ENCODE data around the gene ATAT1. TPM values are rescaled to one million over a fixed set of nuclear protein-coding genes. Genes with fewer than 3 reads are reported as not detected.

The ATAT1 gene
- polyA plus RNA-seq, 1 of the 3 experiments (the other 2 are of a cell fraction): 36.2 TPM

DNA sequence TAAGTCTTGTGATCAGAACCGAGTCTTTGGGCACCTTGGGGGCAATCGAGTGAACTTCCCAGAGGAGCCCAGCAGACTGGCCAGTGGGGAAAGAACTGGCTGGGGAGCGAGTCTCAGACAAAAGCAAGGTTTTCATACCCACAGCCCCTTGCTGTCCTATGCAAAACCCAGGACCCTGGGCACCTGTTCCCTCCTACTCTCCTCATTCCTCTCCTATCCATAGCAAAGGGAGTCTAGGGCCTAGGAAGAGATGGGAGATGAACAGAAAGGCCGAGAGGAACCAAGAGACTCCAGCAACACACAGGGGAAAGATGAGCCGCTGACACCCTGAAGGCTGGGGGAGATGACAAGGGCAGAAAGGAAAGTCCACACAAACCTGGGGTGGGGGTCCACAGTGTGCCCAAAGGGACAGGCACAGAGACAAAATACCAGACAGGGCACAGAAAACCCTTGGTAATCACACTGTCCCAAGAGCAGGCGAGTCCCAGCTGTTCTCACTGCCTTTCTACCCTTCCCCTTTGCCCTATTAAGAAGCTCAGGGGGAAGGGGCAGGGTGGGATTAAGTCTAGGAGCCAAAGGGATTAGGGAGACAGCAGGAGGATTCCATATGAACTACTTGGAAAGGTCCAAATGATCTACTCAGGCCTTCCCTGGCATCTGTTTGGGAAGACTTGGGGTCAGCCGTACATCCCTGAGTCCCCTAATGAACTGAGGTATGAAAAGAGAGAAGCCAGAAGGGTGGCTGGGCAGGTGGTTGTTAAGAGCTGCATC is 53.3 kb downstream of the ATAT1 start (continued):
- TF ChIP-seq, protein P1, sequence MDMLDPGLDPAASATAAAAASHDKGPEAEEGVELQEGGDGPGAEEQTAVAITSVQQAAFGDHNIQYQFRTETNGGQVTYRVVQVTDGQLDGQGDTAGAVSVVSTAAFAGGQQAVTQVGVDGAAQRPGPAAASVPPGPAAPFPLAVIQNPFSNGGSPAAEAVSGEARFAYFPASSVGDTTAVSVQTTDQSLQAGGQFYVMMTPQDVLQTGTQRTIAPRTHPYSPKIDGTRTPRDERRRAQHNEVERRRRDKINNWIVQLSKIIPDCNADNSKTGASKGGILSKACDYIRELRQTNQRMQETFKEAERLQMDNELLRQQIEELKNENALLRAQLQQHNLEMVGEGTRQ (IDR thresholded peaks at IDR 0.05; ENCODE audit: borderline replicate concordance, low read depth, low read length): no peak
- TF ChIP-seq POLR2AphosphoS5 (IDR thresholded peaks at IDR 0.05; ENCODE audit: low read depth, low read length) (no peak), RFX5 (IDR thresholded peaks at IDR 0.05; ENCODE audit: low read length) (no peak)

DNA sequence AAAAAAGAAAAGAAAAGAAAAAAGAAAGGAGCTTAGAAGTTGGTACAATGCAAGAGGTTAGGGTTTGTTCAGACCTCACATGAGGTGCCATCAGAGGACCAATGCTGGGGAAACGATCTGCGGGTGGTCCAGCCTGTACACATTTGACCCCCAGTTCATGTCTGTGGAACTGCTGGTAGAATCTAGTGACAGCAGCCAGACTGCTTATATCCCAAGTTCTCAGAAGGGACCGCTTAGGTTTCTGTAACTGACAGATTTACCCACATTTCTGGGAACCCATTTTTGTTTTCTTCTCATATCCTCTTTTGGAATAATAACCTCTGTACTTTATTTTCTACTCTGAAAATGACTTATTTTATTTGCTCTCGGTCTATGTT is 55.1 kb downstream of the ATAT1 start:
- Histone ChIP-seq H3K9ac (peak overlapping the region; percentile 97), H3K9me3 (no peaks in the 10 kb centered on the region), H3K4me3 (ENCODE audit: low read depth in 2 of 2, low read length in 1 of 2) (peak overlapping the region; percentile 74 to 77; a peak in 3 of 4 replicates), H3K4me2 (peak overlapping the region; percentile 98), H3K36me3 (replicated peaks in 1 of 2; ENCODE audit: control insufficient read depth in 1 of 2, insufficient read depth in 2 of 2, low read length in 1 of 2) (peaks cover 15 to 40% of the 10 kb centered on the region in 2 experiments), H3F3A (replicated peaks; ENCODE audit: insufficient read depth) (peaks cover 42% of the 10 kb centered on the region), H3K79me2 (ENCODE audit: insufficient read depth) (peaks cover 94% of the 10 kb centered on the region), H3K9me2 (no peaks in the 10 kb centered on the region), H3K4me1 (ENCODE audit: control insufficient read depth in 1 of 2, insufficient read depth in 2 of 2, low read depth in 1 of 2, low read length in 1 of 2) (peaks cover 16 to 57% of the 10 kb centered on the region in 2 experiments; a peak in 3 of 4 replicates), H3K27me3 (ENCODE audit: insufficient read depth) (no peaks in the 10 kb centered on the region), H3K27ac (ENCODE audit: low read depth in 2 of 2, low read length in 1 of 2) (peak overlapping the region; percentile 93 to 97), H4K20me1 (ENCODE audit: insufficient read depth) (peaks cover 36% of the 10 kb centered on the region), H2AFZ (ENCODE audit: low read depth) (no peak overlapping the region)
- no peak for TF ChIP-seq GABPA (IDR thresholded peaks at IDR 0.05; ENCODE audit: low read depth)
- TF ChIP-seq GATA2 (CRISPR knock-in tag; IDR thresholded peaks at IDR 0.05): no peak
- no peak for TF ChIP-seq EZH2phosphoT487 (IDR thresholded peaks at IDR 0.05; ENCODE audit: borderline replicate concordance, low read depth)
- no peak for TF ChIP-seq JUND (IDR thresholded peaks at IDR 0.05)
- TF ChIP-seq FOXM1 (IDR thresholded peaks at IDR 0.05; ENCODE audit: low read depth): no peak
- no peak for TF ChIP-seq TCF12 (IDR thresholded peaks at IDR 0.05)
- no peak for TF ChIP-seq USF1 (IDR thresholded peaks at IDR 0.05; ENCODE audit: borderline replicate concordance, low read depth)
- no peak for TF ChIP-seq SMC3 (IDR thresholded peaks at IDR 0.05; ENCODE audit: low read depth, low read length)
- TF ChIP-seq, protein P2, sequence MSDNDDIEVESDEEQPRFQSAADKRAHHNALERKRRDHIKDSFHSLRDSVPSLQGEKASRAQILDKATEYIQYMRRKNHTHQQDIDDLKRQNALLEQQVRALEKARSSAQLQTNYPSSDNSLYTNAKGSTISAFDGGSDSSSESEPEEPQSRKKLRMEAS (IDR thresholded peaks at IDR 0.05; ENCODE audit: low read depth): no peak
- TF ChIP-seq, protein P3, sequence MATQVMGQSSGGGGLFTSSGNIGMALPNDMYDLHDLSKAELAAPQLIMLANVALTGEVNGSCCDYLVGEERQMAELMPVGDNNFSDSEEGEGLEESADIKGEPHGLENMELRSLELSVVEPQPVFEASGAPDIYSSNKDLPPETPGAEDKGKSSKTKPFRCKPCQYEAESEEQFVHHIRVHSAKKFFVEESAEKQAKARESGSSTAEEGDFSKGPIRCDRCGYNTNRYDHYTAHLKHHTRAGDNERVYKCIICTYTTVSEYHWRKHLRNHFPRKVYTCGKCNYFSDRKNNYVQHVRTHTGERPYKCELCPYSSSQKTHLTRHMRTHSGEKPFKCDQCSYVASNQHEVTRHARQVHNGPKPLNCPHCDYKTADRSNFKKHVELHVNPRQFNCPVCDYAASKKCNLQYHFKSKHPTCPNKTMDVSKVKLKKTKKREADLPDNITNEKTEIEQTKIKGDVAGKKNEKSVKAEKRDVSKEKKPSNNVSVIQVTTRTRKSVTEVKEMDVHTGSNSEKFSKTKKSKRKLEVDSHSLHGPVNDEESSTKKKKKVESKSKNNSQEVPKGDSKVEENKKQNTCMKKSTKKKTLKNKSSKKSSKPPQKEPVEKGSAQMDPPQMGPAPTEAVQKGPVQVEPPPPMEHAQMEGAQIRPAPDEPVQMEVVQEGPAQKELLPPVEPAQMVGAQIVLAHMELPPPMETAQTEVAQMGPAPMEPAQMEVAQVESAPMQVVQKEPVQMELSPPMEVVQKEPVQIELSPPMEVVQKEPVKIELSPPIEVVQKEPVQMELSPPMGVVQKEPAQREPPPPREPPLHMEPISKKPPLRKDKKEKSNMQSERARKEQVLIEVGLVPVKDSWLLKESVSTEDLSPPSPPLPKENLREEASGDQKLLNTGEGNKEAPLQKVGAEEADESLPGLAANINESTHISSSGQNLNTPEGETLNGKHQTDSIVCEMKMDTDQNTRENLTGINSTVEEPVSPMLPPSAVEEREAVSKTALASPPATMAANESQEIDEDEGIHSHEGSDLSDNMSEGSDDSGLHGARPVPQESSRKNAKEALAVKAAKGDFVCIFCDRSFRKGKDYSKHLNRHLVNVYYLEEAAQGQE (IDR thresholded peaks at IDR 0.05; ENCODE audit: low read depth, low read length): no peak
- no peak for TF ChIP-seq RCOR1 (IDR thresholded peaks at IDR 0.05; ENCODE audit: low read length)
- no peak for TF ChIP-seq RXRA (IDR thresholded peaks at IDR 0.05; ENCODE audit: borderline replicate concordance, low read depth)
- TF ChIP-seq POLR2AphosphoS5 (IDR thresholded peaks at IDR 0.05; ENCODE audit: low read depth, low read length): no peak
- TF ChIP-seq TAF1 (IDR thresholded peaks at IDR 0.05; ENCODE audit: borderline replicate concordance, low read depth, low read length): no peak
- TF ChIP-seq FOXJ3 (CRISPR knock-in tag; IDR thresholded peaks at IDR 0.05): no peak
- TF ChIP-seq, protein P4, sequence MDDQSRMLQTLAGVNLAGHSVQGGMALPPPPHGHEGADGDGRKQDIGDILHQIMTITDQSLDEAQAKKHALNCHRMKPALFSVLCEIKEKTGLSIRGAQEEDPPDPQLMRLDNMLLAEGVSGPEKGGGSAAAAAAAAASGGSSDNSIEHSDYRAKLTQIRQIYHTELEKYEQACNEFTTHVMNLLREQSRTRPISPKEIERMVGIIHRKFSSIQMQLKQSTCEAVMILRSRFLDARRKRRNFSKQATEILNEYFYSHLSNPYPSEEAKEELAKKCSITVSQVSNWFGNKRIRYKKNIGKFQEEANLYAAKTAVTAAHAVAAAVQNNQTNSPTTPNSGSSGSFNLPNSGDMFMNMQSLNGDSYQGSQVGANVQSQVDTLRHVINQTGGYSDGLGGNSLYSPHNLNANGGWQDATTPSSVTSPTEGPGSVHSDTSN (IDR thresholded peaks at IDR 0.05): no peak
- DNase-seq: no peak
- WGBS (ENCODE audit: low lambda C conversion rate): 57% methylated on average over 4 of the region's 4 CpGs
- ChIA-PET POLR2A (interaction anchor here (1.1 kb wide), 1 partner anchor 9 kb away, joined by 3 read pairs; no protein-coding TSS in a partner anchor), CTCF (interaction anchor here (0.8 to 29.8 kb wide), 6 partner anchors 9 to 202 kb away, joined by 3 to 838 read pairs (median 6); partner anchors contain the start of genes DHX16, FLOT1, MDC1 and NRM)

Data from SK-N-SH (cell line).